B cell (primary cell): ENCODE results near the gene BNC2. TPM values are rescaled to one million over a fixed set of nuclear protein-coding genes. Genes with fewer than 3 reads are reported as not detected.

ENCODE experiments used
- ATAC-seq: fragments of 200-7000 bp; cut with Tn5 transposase; one replicate; pipeline ENCODE4 v1.10.0; 2021; ENCODE audit warnings: low read depth, mild to moderate bottlenecking, moderate number of reproducible peaks, moderate library complexity
- CTCF ChIA-PET: fragments of 350-600 bp; sonication (Branson Sonifier 250); formaldehyde crosslinking; loops from one replicate; lab custom pipeline; 2021; ENCODE audit warnings: antibody characterized with exemption, inconsistent platforms; lab: Charles Lee
- POLR2A ChIA-PET: fragments of 350-600 bp; sonication (Branson Sonifier 250); formaldehyde crosslinking; loops from one replicate; lab custom pipeline; 2021; ENCODE audit warnings: antibody characterized with exemption; lab: Charles Lee
- DNase-seq: peaks from one replicate; pipeline ENCODE4 v3.0.0; 2013
- H2AFZ ChIP-seq: 2 replicates; pipeline ENCODE4 v1.6.1; 2012; ENCODE audit warnings: mild to moderate bottlenecking, low read depth, low read length; ENCODE audit not compliant: insufficient read depth, poor library complexity, severe bottlenecking
- H3K27ac ChIP-seq, 2 donors: 1 replicate in 1 of 2; 2 replicates in 1 of 2; pipeline ENCODE4 v1.5.1; 2012 to 2013; ENCODE audit warnings: low read length in 2 of 2, mild to moderate bottlenecking in 2 of 2, moderate library complexity in 1 of 2
- H3K27me3 ChIP-seq, 4 experiments: fragments of 200-600 bp in 1 of 4; sonication (generic) in 1 of 4; replicated peaks in 1 of 4; 1 replicate in 2 of 4; 2 replicates in 2 of 4; pipeline versions ENCODE4 v1.6.1 to v1.7.0; 2013 to 2016; ENCODE audit warnings: low read length in 3 of 4, mild to moderate bottlenecking in 2 of 4, mixed read lengths in 1 of 4, moderate library complexity in 1 of 4; ENCODE audit not compliant: insufficient read depth in 4 of 4, control insufficient read depth in 3 of 4; ENCODE audit errors: control extremely low read depth in 1 of 4
- H3K36me3 ChIP-seq, 2 experiments: replicated peaks in 1 of 2; 1 replicate in 1 of 2; 2 replicates in 1 of 2; pipeline versions ENCODE4 v1.6.1 to v1.7.1; 2013; ENCODE audit warnings: low read length in 1 of 2; ENCODE audit not compliant: insufficient read depth in 2 of 2, control insufficient read depth in 1 of 2; ENCODE audit errors: control extremely low read depth in 1 of 2, extremely low read depth in 1 of 2
- H3K4me1 ChIP-seq, 2 donors: fragments of 200-600 bp in 1 of 2; sonication (generic) in 1 of 2; 1 replicate in 1 of 2; 2 replicates in 1 of 2; pipeline versions ENCODE4 v1.5.1 to v1.6.1; 2013 to 2017; ENCODE audit warnings: low read length in 2 of 2; ENCODE audit not compliant: control insufficient read depth in 2 of 2, insufficient read depth in 2 of 2
- H3K4me2 ChIP-seq: replicated peaks from 2 replicates; pipeline ENCODE3; 2012; ENCODE audit warnings: mild to moderate bottlenecking, low read depth, low read length; ENCODE audit not compliant: poor library complexity, severe bottlenecking
- H3K4me3 ChIP-seq, 5 experiments: fragments of 200-600 bp in 1 of 5; sonication (generic) in 1 of 5; 1 replicate in 3 of 5; 2 replicates in 2 of 5; pipeline versions ENCODE4 v1.5.1 to v1.7.0; 2011 to 2016; ENCODE audit warnings: low read length in 4 of 5, mild to moderate bottlenecking in 4 of 5, low read depth in 2 of 5, control low read depth in 1 of 5, moderate library complexity in 1 of 5; ENCODE audit not compliant: insufficient read depth in 1 of 5; ENCODE audit errors: control extremely low read depth in 1 of 5, extremely low read depth in 1 of 5
- H3K79me2 ChIP-seq: fragments of 200-600 bp; sonication (generic); one replicate; pipeline ENCODE4 v1.6.0; 2016; ENCODE audit warnings: low read length; ENCODE audit not compliant: control insufficient read depth, insufficient read depth
- H3K9ac ChIP-seq: fragments of 200-600 bp; sonication (generic); 2 replicates; pipeline ENCODE4 v1.6.1; 2017; ENCODE audit warnings: mild to moderate bottlenecking, low read length, moderate library complexity
- H3K9me3 ChIP-seq, 3 donors: one replicate each; pipeline versions ENCODE4 v1.6.1 to v1.7.1; 2013; ENCODE audit warnings: low read length in 2 of 3; ENCODE audit not compliant: control insufficient read depth in 2 of 3, insufficient read depth in 1 of 3; ENCODE audit errors: control extremely low read depth in 1 of 3
- H4K20me1 ChIP-seq: 2 replicates; pipeline ENCODE4 v1.6.0; 2012; ENCODE audit warnings: mild to moderate bottlenecking, low read length; ENCODE audit not compliant: insufficient read depth, control insufficient read depth, poor library complexity, severe bottlenecking
- H3K27ac Mint-ChIP-seq: one replicate; pipeline ENCODE4 v1.8.0; 2021; ENCODE audit warnings: mixed read lengths
- H3K27me3 Mint-ChIP-seq: one replicate; pipeline ENCODE4 v1.8.0; 2021; ENCODE audit warnings: mixed read lengths
- H3K4me1 Mint-ChIP-seq: one replicate; pipeline ENCODE4 v1.8.0; 2021; ENCODE audit warnings: mixed read lengths
- H3K4me3 Mint-ChIP-seq: one replicate; pipeline ENCODE4 v1.8.0; 2021; ENCODE audit warnings: mixed read lengths
- H3K9me3 Mint-ChIP-seq: one replicate; pipeline ENCODE4 v1.8.0; 2022; ENCODE audit warnings: mixed read lengths; ENCODE audit not compliant: insufficient read depth
- CTCF ChIP-seq: fragments of 200-600 bp; IDR thresholded peaks from one replicate; pipeline ENCODE4 v1.8.0; 2022; ENCODE audit warnings: antibody characterized with exemption, mild to moderate bottlenecking
- EZH2 ChIP-seq: IDR thresholded peaks from 2 replicates; pipeline ENCODE4 v1.6.1; 2012; ENCODE audit warnings: borderline replicate concordance, low read depth, mild to moderate bottlenecking, moderate library complexity, low read length; ENCODE audit not compliant: insufficient read depth, poor library complexity, severe bottlenecking
- WGBS: methylation state at CpG from one replicate; pipeline ENCODE4 v1.1.5; 2013; ENCODE audit warnings: missing lambda C conversion rate; ENCODE audit not compliant: insufficient coverage; 5-methylcytosine and 5-hydroxymethylcytosine counted together
- intact Hi-C: fragments of 100-400 bp; cut with micrococcal nuclease; formaldehyde crosslinking; loops from one replicate; pipeline ENCODE4 v1.10.0; 2022
- polyA plus RNA-seq: library from polyadenylated mRNA; depleted of rRNA; stranded (reverse); fragments of >200 nt; gene quantifications from 2 replicates; pipeline ENCODE4 v1.2.3, GENCODE V29; 2012
- total RNA-seq, 2 donors: library from RNA; stranded (reverse); fragments of 120-200 nt in 1 of 2; gene quantifications; 1 replicate in 1 of 2; 2 replicates in 1 of 2; pipeline versions ENCODE4 v1.2.3 to v1.2.4, GENCODE V29; 2013 to 2022

BNC2 gene
- total and polyA plus RNA-seq, 2 donors (not counting 1 experiment from before 2014, with no cell fraction given), result 0.01 TPM; not detected in 1

- no peak for TF ChIP-seq CTCF
- no peak for TF ChIP-seq EZH2
- no peak overlapping the region for H3K9ac ChIP-seq
- Mint-ChIP-seq H3K4me3 (no peak overlapping the region), H3K9me3 (no peaks in the 10 kb centered on the region), H3K4me1 (no peaks in the 10 kb centered on the region), H3K27ac (no peak overlapping the region), H3K27me3 (no peaks in the 10 kb centered on the region)
- H4K20me1 ChIP-seq, result no peaks in the 10 kb centered on the region
- no CpG with 5 or more reads among the region's 2 CpGs for WGBS
- no peak overlapping the region for H3K27ac ChIP-seq
- DNase-seq (no peak), ATAC-seq (no peak)
- H2AFZ ChIP-seq, result no peak overlapping the region
- no peak overlapping the region for H3K4me3 ChIP-seq
- no peaks in the 10 kb centered on the region for H3K4me1 ChIP-seq
- ChIA-PET CTCF (no interaction called here), POLR2A (no interaction called here)
- no peaks in the 10 kb centered on the region for H3K79me2 ChIP-seq
- no peaks in the 10 kb centered on the region for H3K27me3 ChIP-seq
- H3K9me3 ChIP-seq, result no peaks in the 10 kb centered on the region
- no peak overlapping the region for H3K4me2 ChIP-seq
- intact Hi-C loops, result loop anchor here (10.0 kb wide), 1 partner anchor 58 kb away; no protein-coding TSS in a partner anchor
- H3K36me3 ChIP-seq, result no peaks in the 10 kb centered on the region
Observed at GRCh38 chr9:16446636-16447035, 423.8 kb downstream of the BNC2 start.

- Histone ChIP-seq H3K9ac (no peak overlapping the region), H2AFZ (no peak overlapping the region), H3K4me3 (no peak overlapping the region), H3K4me2 (no peak overlapping the region), H3K27me3 (no peaks in the 10 kb centered on the region), H3K27ac (no peak overlapping the region), H3K36me3 (no peaks in the 10 kb centered on the region), H3K4me1 (no peaks in the 10 kb centered on the region), H3K9me3 (no peaks in the 10 kb centered on the region), H3K79me2 (no peaks in the 10 kb centered on the region), H4K20me1 (no peaks in the 10 kb centered on the region)
- Mint-ChIP-seq H3K4me1 (no peaks in the 10 kb centered on the region), H3K4me3 (no peak overlapping the region), H3K9me3 (no peaks in the 10 kb centered on the region), H3K27me3 (no peaks in the 10 kb centered on the region), H3K27ac (no peak overlapping the region)
- no peak for ATAC-seq
- 93% methylated on average over 3 of the region's 7 CpGs for WGBS
- ChIA-PET POLR2A (no interaction called here), CTCF (no interaction called here)
- no peak for TF ChIP-seq EZH2
- TF ChIP-seq CTCF, result no peak
- DNase-seq, result no peak
- intact Hi-C loops, result loop anchor here (10.0 kb wide), 1 partner anchor 59 kb away; no protein-coding TSS in a partner anchor
Observed at GRCh38 chr9:16445141-16445920, 425.1 kb downstream of the BNC2 start.
